Measurements from ENCODE around the gene MRGPRX1.

DNA sequence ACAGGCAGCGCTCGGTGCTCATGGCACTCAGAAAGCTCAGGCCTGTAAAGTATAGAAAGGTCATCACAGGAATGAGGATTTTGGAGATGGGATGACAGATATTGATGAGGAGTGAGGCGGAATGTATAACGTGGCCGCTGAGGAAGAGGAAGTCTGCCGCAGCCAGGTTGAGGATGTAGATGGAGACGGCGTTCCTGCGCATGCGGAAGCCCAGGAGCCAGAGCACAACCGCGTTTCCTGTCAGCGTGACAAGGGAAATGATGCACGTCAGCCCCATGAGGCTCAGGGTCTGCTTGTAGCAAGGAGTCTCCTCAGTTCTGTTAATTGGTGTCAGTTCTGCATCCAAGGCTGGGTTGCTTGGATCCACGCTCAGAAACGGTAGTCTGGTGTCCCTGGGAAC, 33.1 kb upstream of the MRGPRX1 start:
- TF ChIP-seq POLR2AphosphoS5 (IDR thresholded peaks at IDR 0.05; ENCODE audit: low read depth, low read length): no peak
- no peak for TF ChIP-seq POLR2A (IDR thresholded peaks at IDR 0.05; ENCODE audit: low read depth, low read length)
